Activated CD4-positive, alpha-beta T cell treated with anti-CD3 and anti-CD28 coated beads, Interleukin-2, amount 50 U/mL, for 1 hour (primary cell): ENCODE data around the gene BIRC5.
"Not testable (repeated sequence)": the region's sequence is repeated elsewhere in the genome, so short reads cannot be mapped to it uniquely, and the experiment has no call there.

Experiments used
- DNase-seq: peaks from one replicate; pipeline ENCODE4 v3.0.0-alpha.2; 2020

BIRC5 gene

GRCh38 chr17:78241277-78242023 lies 27.4 kb downstream of the BIRC5 start:
- no peak for DNase-seq

- DNase-seq: no peak
Measured at GRCh38 chr17:78242024-78242742, 28.1 kb downstream of the BIRC5 start.

- no peak for DNase-seq
Measured at GRCh38 chr17:78247304-78247703, 33.3 kb downstream of the BIRC5 start.

GRCh38 chr17:78248051-78248914 lies 34.2 kb downstream of the BIRC5 start:
- no peak for DNase-seq

- DNase-seq: no peak
Measured at GRCh38 chr17:78249074-78249817, 35.2 kb downstream of the BIRC5 start.

GRCh38 chr17:78249818-78250806 lies 36.1 kb downstream of the BIRC5 start:
- no peak for DNase-seq

- peak; percentile 83 for DNase-seq
Measured at GRCh38 chr17:78250891-78251772, 37.1 kb downstream of the BIRC5 start.

GRCh38 chr17:78251773-78252103 lies 37.7 kb downstream of the BIRC5 start:
- DNase-seq: no peak

GRCh38 chr17:78252111-78252634 lies 38.1 kb downstream of the BIRC5 start:
- DNase-seq: peak; percentile 73

GRCh38 chr17:78252701-78253635 lies 38.9 kb downstream of the BIRC5 start:
- DNase-seq: no peak

GRCh38 chr17:78253636-78253945 lies 39.5 kb downstream of the BIRC5 start:
- not testable (repeated sequence) for DNase-seq

GRCh38 chr17:78253946-78254672 lies 40.1 kb downstream of the BIRC5 start:
- DNase-seq: peak; percentile 77

- no peak for DNase-seq
Measured at GRCh38 chr17:78255029-78255656, 41.1 kb downstream of the BIRC5 start.

- DNase-seq: no peak
Measured at GRCh38 chr17:78255953-78256706, 42.1 kb downstream of the BIRC5 start.

GRCh38 chr17:78256707-78257591 lies 42.9 kb downstream of the BIRC5 start:
- no peak for DNase-seq

GRCh38 chr17:78257810-78258322 lies 43.8 kb downstream of the BIRC5 start:
- DNase-seq: peak; percentile 31
